ENCODE measurements around the gene TGFBRAP1.

TGFBRAP1 gene

GRCh38 chr2:105215586-105216192, 113.8 kb downstream of the TGFBRAP1 start:
- TF ChIP-seq CTCF (conservative IDR thresholded peaks at IDR 0.05; ENCODE audit: low read length): no peak
- H3K4me3 ChIP-seq (ENCODE audit: low read length): no peak overlapping the region
- DNase-seq (ENCODE audit: low read depth): no peak
